Glutamatergic neuron (in vitro differentiated cells): ENCODE results near the gene COQ9. TPM values are rescaled to one million over a fixed set of nuclear protein-coding genes. Genes with fewer than 3 reads are reported as not detected.

Experiments
- DNase-seq: peaks from one replicate; pipeline ENCODE4 v3.0.0; 2022
- H3K27ac Mint-ChIP-seq: one replicate; pipeline ENCODE4 v1.8.0; 2020; ENCODE audit warnings: mild to moderate bottlenecking, mixed read lengths, inconsistent platforms; ENCODE audit not compliant: unreplicated experiment
- H3K27me3 Mint-ChIP-seq: one replicate; pipeline ENCODE4 v1.8.0; 2020; ENCODE audit warnings: mild to moderate bottlenecking, moderate library complexity, mixed read lengths, inconsistent platforms; ENCODE audit not compliant: unreplicated experiment
- H3K36me3 Mint-ChIP-seq: one replicate; pipeline ENCODE4 v1.8.0; 2020; ENCODE audit warnings: mild to moderate bottlenecking, mixed read lengths, inconsistent platforms; ENCODE audit not compliant: unreplicated experiment
- H3K4me1 Mint-ChIP-seq: one replicate; pipeline ENCODE4 v1.8.0; 2020; ENCODE audit warnings: mild to moderate bottlenecking, low read depth, mixed read lengths, inconsistent platforms; ENCODE audit not compliant: unreplicated experiment
- H3K4me3 Mint-ChIP-seq: one replicate; pipeline ENCODE4 v1.8.0; 2020; ENCODE audit warnings: mild to moderate bottlenecking, mixed read lengths, inconsistent platforms; ENCODE audit not compliant: unreplicated experiment
- H3K9me3 Mint-ChIP-seq: one replicate; pipeline ENCODE4 v1.8.0; 2020; ENCODE audit warnings: mild to moderate bottlenecking, moderate library complexity, mixed read lengths, inconsistent platforms; ENCODE audit not compliant: unreplicated experiment
- total RNA-seq: library from RNA; stranded (reverse); fragmentation: NEBNext Ultra II Directional; extraction: Animal tissue kit (Norgen Biotek cat#: 25700); gene quantifications from one replicate; pipeline ENCODE4 v1.2.1, GENCODE V29; 2021; ENCODE audit not compliant: unreplicated experiment
- TF ChIP-seq, protein P1 (sequence below): fragments of 200-600 bp; sonication (generic); IDR thresholded peaks from one replicate; pipeline ENCODE4 v1.5.0; 2021; ENCODE audit not compliant: partially characterized antibody, unreplicated experiment

The COQ9 gene
- total RNA-seq, 1 donor from 2014 or later = 45.1 TPM

DNA sequence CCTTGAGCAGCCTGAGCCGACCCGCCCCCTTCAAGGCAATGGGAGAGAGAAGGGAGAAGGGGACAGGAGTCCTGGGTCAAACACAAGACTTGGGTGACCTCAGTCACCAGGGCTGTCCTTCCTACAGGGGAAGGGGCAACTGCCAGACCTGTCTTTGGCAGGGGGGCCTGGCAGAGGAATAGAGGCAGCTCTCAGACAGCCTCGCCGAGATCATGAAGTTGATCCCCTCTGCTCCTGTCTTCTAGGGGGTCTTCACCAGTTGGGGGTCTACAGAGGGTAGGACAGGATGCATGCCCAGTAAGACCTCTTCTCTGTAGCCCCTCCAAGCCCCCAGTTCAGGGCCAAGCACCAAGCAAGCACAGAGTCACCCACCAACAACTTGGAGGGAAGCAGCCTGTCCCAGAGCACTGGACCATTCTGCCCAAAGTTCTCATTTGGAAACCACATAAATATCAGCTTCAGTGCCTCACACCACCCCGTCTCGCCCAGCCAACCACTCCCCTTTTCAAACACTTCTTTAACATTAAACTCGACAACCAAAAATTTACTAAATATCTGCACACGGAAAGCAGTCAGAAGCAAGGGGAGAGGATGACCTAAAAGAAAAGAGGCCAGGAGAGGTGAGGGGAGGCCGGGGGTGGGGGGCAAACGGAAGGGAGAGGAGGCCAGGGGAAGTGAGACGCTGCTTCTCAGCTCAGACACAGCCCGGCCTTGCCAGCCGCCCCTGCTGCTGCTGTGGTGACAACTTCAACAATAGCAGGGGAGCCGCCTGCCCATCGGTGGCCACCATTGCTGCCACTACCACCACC, 31.3 kb downstream of the COQ9 start:
- Mint-ChIP-seq H3K9me3 (no peaks in the 10 kb centered on the region), H3K36me3 (no peaks in the 10 kb centered on the region), H3K27me3 (peaks cover 7% of the 10 kb centered on the region), H3K4me1 (peaks cover 13% of the 10 kb centered on the region), H3K27ac (peak overlapping the region; percentile 48), H3K4me3 (peak overlapping the region; percentile 85)
- TF ChIP-seq, protein P1, sequence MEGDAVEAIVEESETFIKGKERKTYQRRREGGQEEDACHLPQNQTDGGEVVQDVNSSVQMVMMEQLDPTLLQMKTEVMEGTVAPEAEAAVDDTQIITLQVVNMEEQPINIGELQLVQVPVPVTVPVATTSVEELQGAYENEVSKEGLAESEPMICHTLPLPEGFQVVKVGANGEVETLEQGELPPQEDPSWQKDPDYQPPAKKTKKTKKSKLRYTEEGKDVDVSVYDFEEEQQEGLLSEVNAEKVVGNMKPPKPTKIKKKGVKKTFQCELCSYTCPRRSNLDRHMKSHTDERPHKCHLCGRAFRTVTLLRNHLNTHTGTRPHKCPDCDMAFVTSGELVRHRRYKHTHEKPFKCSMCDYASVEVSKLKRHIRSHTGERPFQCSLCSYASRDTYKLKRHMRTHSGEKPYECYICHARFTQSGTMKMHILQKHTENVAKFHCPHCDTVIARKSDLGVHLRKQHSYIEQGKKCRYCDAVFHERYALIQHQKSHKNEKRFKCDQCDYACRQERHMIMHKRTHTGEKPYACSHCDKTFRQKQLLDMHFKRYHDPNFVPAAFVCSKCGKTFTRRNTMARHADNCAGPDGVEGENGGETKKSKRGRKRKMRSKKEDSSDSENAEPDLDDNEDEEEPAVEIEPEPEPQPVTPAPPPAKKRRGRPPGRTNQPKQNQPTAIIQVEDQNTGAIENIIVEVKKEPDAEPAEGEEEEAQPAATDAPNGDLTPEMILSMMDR = no peak
- DNase-seq = no peak

DNA sequence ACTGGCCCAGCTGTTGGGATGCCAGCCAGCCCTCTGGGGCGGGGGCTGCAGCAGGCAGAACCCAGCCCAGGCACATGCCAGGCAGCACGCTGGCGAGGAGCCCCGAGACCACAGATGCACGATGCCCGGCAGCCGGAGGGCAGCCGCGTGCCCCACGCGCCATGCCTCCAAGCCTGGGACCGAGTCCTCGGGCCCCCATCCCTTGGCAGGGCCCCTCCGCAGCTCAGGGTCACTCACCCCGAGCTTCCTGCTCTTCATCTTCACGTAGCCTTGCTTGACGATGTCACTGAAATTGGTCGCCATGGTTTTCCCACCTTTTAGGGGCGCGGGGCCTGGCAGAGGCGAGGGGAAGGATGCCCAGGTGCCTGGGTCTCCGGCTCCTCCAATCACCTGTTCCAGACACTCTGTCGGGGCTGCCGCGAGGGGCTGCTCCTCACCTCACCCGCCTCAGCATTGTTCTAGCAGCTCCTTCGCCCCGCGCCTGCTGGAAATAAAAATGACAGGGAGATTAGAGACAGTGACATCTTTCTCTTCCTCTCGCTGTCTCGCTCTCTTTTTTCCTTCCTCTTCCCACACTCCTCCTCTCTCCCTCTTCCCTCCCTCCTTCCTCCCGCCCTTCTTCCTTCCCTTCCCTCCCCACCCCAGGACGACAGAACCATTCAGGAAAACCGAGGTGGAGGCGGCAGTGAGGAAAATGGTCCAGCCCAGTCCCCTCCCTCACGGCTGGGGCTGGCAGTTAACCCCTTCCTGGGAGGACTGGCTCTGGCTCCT, 32.1 kb downstream of the COQ9 start:
- DNase-seq = peak; percentile 64
- Mint-ChIP-seq H3K27ac (peak overlapping the region; percentile 60), H3K9me3 (peaks cover 2% of the 10 kb centered on the region), H3K27me3 (peaks cover 7% of the 10 kb centered on the region), H3K4me3 (peak overlapping the region; percentile 95), H3K4me1 (peaks cover 13% of the 10 kb centered on the region), H3K36me3 (no peaks in the 10 kb centered on the region)
- TF ChIP-seq, protein P1 = no peak

DNA sequence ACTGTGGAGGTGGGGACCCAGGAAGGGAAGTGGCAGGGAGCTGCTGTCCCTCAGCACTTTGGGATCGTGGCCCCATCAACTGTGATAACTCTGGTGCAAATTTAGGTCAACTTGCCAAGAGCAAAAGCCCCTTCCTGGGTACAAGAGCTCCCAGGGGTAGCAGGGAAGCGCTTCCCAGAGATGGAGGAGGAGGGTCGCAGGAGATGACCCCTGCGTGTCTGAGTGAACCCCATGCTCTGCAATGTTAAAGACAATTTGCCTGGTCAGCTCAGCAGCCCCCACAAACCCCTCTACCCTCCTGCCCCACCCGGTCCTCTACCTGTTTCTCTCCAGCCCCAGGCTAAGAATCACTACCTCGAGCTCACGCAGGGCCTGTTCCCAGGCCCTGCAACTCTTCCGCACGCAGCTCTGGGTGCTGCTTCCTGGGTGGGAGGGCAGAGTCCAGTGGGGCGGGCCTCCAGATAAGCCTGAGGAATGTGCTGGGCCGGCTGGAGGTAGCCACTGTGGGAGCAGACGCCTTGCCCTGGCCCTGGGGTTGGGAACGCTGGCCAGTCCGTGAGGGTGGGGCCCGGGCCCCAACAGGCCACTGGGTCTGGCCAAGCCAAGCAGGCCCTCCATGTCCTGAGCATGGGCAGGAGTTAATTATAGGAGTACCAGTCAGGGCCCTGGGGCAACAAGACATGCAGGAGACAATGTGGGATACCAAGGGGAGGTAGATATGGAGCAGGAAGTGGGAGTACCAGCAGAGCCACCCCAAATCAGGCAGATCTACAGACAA, 32.9 kb downstream of the COQ9 start:
- peaks cover 20% of the 10 kb centered on the region for H3K4me1 Mint-ChIP-seq
- H3K9me3 Mint-ChIP-seq = peaks cover 2% of the 10 kb centered on the region
- peaks cover 10% of the 10 kb centered on the region for H3K27me3 Mint-ChIP-seq
- DNase-seq = no peak
- H3K36me3 Mint-ChIP-seq = no peaks in the 10 kb centered on the region
- TF ChIP-seq, protein P1 = no peak
- H3K27ac Mint-ChIP-seq = no peak overlapping the region
- H3K4me3 Mint-ChIP-seq = peak overlapping the region; percentile 95

DNA sequence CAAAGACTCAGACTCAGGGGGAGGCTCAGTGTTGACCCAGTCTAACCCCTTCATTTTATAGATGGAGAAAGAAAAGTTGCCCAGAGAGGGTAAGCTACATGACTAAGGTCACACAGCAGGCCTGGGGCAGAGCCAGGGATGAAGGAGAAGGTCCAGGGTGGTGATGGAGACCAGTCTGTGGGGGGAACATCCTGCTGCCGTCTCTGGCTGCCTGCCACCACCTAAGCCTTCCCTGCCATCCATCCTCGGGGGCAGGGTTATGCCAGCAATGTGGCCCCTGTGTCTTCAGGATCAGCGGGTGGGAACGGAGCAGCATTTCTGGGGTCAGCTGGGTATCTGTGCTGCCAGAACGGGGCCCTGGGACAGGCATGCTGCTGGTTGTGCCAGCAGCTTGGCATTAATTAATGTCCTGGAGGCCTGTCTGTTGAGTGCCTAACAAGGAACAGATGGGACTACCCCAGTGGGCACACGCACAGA, 33.5 kb downstream of the COQ9 start:
- Mint-ChIP-seq H3K4me3 (no peak overlapping the region), H3K9me3 (peaks cover 2% of the 10 kb centered on the region), H3K36me3 (no peaks in the 10 kb centered on the region), H3K27me3 (peaks cover 10% of the 10 kb centered on the region), H3K27ac (no peak overlapping the region), H3K4me1 (peaks cover 20% of the 10 kb centered on the region)
- TF ChIP-seq, protein P1 = no peak
- DNase-seq = no peak
